GM19372 (cell line): ENCODE results near the gene KRT81.
A peak's percentile ranks its signal among the peaks of the same experiment; 100 is the strongest.
"Not testable (repeated sequence)": the region's sequence is repeated elsewhere in the genome, so short reads cannot be mapped to it uniquely, and the experiment has no call there.

Source experiments
- ATAC-seq: cut with Tn5 transposase; IDR thresholded peaks from one replicate; pipeline ENCODE4 v1.9.1; 2021; ENCODE audit warnings: mild to moderate bottlenecking, low read depth, moderate library complexity; ENCODE audit not compliant: unreplicated experiment

KRT81 gene

GRCh38 chr12:52300796-52301691 is 9.7 kb upstream of the KRT81 start:
- ATAC-seq, result no peak

GRCh38 chr12:52298677-52299190 is 7.4 kb upstream of the KRT81 start:
- no peak for ATAC-seq

- ATAC-seq, result no peak
These were observed 5.4 kb upstream of the KRT81 start for GRCh38 chr12:52296572-52297215.

GRCh38 chr12:52295663-52296062 is 4.3 kb upstream of the KRT81 start:
- no peak for ATAC-seq

- ATAC-seq, result no peak
These were observed 3.5 kb upstream of the KRT81 start for GRCh38 chr12:52294803-52295202.

GRCh38 chr12:52293926-52294325 is 2.6 kb upstream of the KRT81 start:
- ATAC-seq, result no peak

- not testable (repeated sequence) for ATAC-seq
These were observed 725 bp downstream of the KRT81 start for GRCh38 chr12:52290483-52291134.

GRCh38 chr12:52287816-52288805 is 3.2 kb downstream of the KRT81 start:
- ATAC-seq, result peak; percentile 76

- ATAC-seq, result not testable (repeated sequence)
These were observed 4.2 kb downstream of the KRT81 start for GRCh38 chr12:52286857-52287785.

GRCh38 chr12:52285851-52286530 is 5.3 kb downstream of the KRT81 start:
- ATAC-seq, result no peak

- ATAC-seq, result no peak
These were observed 6.1 kb downstream of the KRT81 start for GRCh38 chr12:52285172-52285745.

GRCh38 chr12:52284562-52285171 is 6.7 kb downstream of the KRT81 start:
- no peak for ATAC-seq

GRCh38 chr12:52280796-52281560 is 10.4 kb downstream of the KRT81 start:
- no peak for ATAC-seq

- ATAC-seq, result no peak
These were observed 11.0 kb downstream of the KRT81 start for GRCh38 chr12:52280319-52280795.

GRCh38 chr12:52279422-52280318 is 11.7 kb downstream of the KRT81 start:
- ATAC-seq, result no peak
